Glutamatergic neuron (in vitro differentiated cells): ENCODE results near the gene ADIPOR2. TPM values are rescaled to one million over a fixed set of nuclear protein-coding genes. Genes with fewer than 3 reads are reported as not detected.

Source experiments
- DNase-seq: peaks from one replicate; pipeline ENCODE4 v3.0.0; 2022
- H3K27ac Mint-ChIP-seq: one replicate; pipeline ENCODE4 v1.8.0; 2020; ENCODE audit warnings: mild to moderate bottlenecking, mixed read lengths, inconsistent platforms; ENCODE audit not compliant: unreplicated experiment
- H3K27me3 Mint-ChIP-seq: one replicate; pipeline ENCODE4 v1.8.0; 2020; ENCODE audit warnings: mild to moderate bottlenecking, moderate library complexity, mixed read lengths, inconsistent platforms; ENCODE audit not compliant: unreplicated experiment
- H3K36me3 Mint-ChIP-seq: one replicate; pipeline ENCODE4 v1.8.0; 2020; ENCODE audit warnings: mild to moderate bottlenecking, mixed read lengths, inconsistent platforms; ENCODE audit not compliant: unreplicated experiment
- H3K4me1 Mint-ChIP-seq: one replicate; pipeline ENCODE4 v1.8.0; 2020; ENCODE audit warnings: mild to moderate bottlenecking, low read depth, mixed read lengths, inconsistent platforms; ENCODE audit not compliant: unreplicated experiment
- H3K4me3 Mint-ChIP-seq: one replicate; pipeline ENCODE4 v1.8.0; 2020; ENCODE audit warnings: mild to moderate bottlenecking, mixed read lengths, inconsistent platforms; ENCODE audit not compliant: unreplicated experiment
- H3K9me3 Mint-ChIP-seq: one replicate; pipeline ENCODE4 v1.8.0; 2020; ENCODE audit warnings: mild to moderate bottlenecking, moderate library complexity, mixed read lengths, inconsistent platforms; ENCODE audit not compliant: unreplicated experiment
- microRNA-seq: library from miRNA; unstranded; fragments of <30 nt; microRNA quantifications from one replicate; pipeline ENCODE4, GENCODE V29; 2020; ENCODE audit not compliant: unreplicated experiment
- total RNA-seq: library from RNA; stranded (reverse); fragmentation: NEBNext Ultra II Directional; extraction: Animal tissue kit (Norgen Biotek cat#: 25700); gene quantifications from one replicate; pipeline ENCODE4 v1.2.1, GENCODE V29; 2021; ENCODE audit not compliant: unreplicated experiment
- TF ChIP-seq, protein P1 (sequence below): fragments of 200-600 bp; sonication (generic); IDR thresholded peaks from one replicate; pipeline ENCODE4 v1.5.0; 2021; ENCODE audit not compliant: partially characterized antibody, unreplicated experiment

ADIPOR2 gene
- total RNA-seq, 1 donor from 2014 or later: 43.3 TPM

DNA sequence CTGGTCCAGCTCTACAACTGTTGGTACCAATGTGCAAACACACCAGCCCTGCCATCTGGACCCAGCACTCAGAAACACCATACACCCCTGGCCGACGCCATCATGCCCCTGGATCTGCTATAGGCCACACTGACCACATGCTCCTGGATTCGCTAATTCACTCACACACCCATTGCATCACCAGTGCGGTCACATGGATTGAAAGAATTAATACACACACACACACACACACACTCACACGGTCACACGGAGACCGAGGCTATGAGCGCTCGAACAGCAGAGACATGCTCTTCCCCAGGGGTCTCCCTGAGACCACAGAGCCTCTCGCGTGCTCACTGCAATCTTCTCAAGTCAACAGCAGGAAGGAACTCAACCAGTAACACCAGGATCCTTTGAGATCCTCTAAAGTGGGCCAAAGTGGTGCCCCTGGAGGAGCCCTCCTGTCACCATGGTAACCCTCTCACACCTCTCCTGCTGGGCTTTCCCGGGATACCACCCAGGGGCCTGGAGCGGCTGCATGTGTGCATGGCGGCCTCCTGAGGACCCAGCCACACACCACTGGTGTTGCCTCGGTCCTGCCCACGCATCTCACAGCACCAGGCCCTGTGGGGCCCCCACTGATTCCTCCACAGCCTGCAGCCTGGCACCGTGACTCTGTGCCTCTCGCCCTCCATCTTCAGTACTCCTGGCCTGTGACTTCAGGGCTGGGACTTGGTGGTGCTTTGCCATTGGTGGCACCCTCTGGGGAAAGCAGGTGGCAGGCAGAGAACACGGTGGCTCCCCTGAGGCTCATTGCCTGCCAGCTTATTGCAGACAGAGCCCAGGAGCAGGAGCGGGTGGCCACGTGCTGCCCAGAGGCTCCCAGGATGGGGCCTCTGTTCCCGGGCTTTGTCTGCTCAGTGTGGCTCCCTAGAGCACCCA, 144.6 kb downstream of the ADIPOR2 start:
- Mint-ChIP-seq H3K4me3 (no peak overlapping the region), H3K27ac (peak overlapping the region; percentile 59), H3K36me3 (peaks cover 5% of the 10 kb centered on the region), H3K27me3 (peaks cover 3% of the 10 kb centered on the region), H3K9me3 (peaks cover 3% of the 10 kb centered on the region), H3K4me1 (peaks cover 13% of the 10 kb centered on the region)
- TF ChIP-seq, protein P1, sequence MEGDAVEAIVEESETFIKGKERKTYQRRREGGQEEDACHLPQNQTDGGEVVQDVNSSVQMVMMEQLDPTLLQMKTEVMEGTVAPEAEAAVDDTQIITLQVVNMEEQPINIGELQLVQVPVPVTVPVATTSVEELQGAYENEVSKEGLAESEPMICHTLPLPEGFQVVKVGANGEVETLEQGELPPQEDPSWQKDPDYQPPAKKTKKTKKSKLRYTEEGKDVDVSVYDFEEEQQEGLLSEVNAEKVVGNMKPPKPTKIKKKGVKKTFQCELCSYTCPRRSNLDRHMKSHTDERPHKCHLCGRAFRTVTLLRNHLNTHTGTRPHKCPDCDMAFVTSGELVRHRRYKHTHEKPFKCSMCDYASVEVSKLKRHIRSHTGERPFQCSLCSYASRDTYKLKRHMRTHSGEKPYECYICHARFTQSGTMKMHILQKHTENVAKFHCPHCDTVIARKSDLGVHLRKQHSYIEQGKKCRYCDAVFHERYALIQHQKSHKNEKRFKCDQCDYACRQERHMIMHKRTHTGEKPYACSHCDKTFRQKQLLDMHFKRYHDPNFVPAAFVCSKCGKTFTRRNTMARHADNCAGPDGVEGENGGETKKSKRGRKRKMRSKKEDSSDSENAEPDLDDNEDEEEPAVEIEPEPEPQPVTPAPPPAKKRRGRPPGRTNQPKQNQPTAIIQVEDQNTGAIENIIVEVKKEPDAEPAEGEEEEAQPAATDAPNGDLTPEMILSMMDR: no peak
- no peak for DNase-seq

DNA sequence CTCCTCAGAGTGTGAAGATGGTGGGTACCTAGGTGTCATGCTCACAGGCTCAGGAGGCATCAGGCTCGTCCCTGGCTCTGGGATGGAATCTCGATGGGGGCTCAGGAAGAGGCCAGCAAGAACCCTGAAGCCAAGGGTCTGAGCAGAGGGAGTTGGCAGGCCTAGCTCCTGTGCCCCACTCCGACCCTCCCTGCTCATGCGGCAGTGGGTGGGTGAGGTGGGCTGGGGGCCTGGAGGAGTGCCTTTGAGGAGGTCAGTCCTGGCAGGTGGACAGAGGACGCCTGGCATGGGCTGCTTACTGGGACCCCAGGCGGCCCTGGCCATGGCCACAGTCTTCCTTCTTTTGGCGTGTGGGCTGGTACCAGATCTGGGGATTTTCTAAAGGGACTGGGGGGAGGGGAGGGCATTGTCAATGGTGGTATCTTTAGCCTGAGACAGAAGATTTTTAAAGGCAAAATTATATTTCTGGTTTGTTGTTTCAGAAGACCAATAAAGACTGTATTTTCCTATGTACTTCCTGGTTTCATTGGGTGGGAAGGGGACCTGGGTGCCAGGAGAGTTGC, 145.5 kb downstream of the ADIPOR2 start:
- Mint-ChIP-seq H3K4me3 (no peak overlapping the region), H3K36me3 (peaks cover 5% of the 10 kb centered on the region), H3K4me1 (peaks cover 14% of the 10 kb centered on the region), H3K27me3 (peaks cover 3% of the 10 kb centered on the region), H3K9me3 (peaks cover 3% of the 10 kb centered on the region), H3K27ac (no peak overlapping the region)
- TF ChIP-seq, protein P1: no peak
- no peak for DNase-seq

DNA sequence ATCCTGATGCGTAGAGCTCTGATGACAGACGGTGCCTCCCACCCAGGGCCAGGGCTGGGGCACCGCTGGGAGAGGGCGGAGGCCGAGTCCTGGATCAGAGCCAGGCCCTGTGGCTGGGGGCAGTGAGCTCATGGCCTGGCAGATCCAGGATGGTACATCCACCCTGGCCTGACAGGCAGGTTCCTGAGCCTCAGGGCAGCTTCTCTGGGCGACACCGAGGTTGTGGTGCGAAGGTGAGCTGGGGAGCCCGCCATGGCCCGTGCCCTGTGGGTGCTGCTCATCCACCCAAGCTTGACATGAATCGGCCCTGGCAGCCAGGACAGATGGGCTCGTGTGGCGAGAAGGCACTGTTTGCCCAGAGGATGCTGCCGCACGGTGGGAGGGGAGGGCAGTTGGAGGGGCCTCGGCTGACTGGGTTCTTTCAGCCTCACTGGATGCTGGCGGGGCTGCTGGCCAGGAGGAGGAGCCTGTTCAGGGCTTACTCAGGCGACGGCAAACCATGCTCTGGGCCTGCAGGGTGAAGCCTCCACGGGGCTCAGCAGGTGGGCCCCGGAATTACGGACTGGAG, 146.1 kb downstream of the ADIPOR2 start:
- Mint-ChIP-seq H3K4me1 (peaks cover 17% of the 10 kb centered on the region), H3K27me3 (peaks cover 3% of the 10 kb centered on the region), H3K4me3 (no peak overlapping the region), H3K36me3 (peaks cover 5% of the 10 kb centered on the region), H3K9me3 (peaks cover 3% of the 10 kb centered on the region), H3K27ac (no peak overlapping the region)
- TF ChIP-seq, protein P1: no peak
- DNase-seq: no peak

DNA sequence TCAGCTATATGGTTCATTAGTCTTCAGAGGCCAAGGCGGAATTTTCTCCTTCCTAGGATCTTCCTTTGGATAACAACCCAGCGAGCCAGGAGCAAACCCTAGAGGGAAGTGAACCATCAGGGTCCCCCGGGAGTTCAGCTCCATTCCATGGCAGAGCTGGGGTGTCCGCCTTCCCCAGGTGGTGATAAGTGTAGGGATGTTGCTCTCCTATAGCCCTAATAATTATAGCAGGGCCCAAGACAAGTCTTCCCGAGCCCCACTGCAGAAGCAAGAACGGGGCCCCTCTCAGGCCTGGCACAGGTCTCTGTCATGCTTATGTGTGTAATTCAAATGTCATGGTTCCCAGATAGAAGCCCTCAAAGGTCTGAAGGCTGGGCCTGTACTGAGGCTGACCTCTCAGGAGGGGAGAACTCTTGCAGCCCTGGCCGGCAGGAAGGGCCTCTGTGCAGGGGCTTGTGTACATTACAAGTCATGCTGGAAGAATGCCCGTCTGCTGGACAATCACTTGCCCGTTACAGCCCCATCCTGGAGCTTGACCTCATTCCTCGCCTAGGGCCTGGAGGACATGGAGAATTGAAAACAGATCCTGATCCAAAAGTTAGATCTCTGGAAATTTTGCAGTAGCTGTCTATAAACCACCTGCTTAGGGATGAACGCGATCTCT, 146.8 kb downstream of the ADIPOR2 start:
- no peak for DNase-seq
- H3K27ac Mint-ChIP-seq: no peak overlapping the region
- no peak overlapping the region for H3K4me3 Mint-ChIP-seq
- H3K4me1 Mint-ChIP-seq: peaks cover 17% of the 10 kb centered on the region
- peaks cover 5% of the 10 kb centered on the region for H3K36me3 Mint-ChIP-seq
- peaks cover 3% of the 10 kb centered on the region for H3K9me3 Mint-ChIP-seq
- H3K27me3 Mint-ChIP-seq: peaks cover 3% of the 10 kb centered on the region
- TF ChIP-seq, protein P1: no peak

Small RNA genes within 50 kb of the gene (microRNA-seq; reads per million reads assigned to microRNA genes)
- gene MIR3649: not detected

Other genes with a start within 250 kb of the ADIPOR2 start
- 28.8 TPM for gene FBXL14, start 96.5 kb upstream of the ADIPOR2 start, total RNA-seq
- gene WNT5B, start 61.8 kb upstream of the ADIPOR2 start, total RNA-seq: 16.3 TPM
- gene LRTM2, start 129.5 kb downstream of the ADIPOR2 start, total RNA-seq: 14.6 TPM
- not detected for gene CACNA2D4, start 227.6 kb downstream of the ADIPOR2 start, total RNA-seq